Measurements from ENCODE around the gene CCDC33.

DNA sequence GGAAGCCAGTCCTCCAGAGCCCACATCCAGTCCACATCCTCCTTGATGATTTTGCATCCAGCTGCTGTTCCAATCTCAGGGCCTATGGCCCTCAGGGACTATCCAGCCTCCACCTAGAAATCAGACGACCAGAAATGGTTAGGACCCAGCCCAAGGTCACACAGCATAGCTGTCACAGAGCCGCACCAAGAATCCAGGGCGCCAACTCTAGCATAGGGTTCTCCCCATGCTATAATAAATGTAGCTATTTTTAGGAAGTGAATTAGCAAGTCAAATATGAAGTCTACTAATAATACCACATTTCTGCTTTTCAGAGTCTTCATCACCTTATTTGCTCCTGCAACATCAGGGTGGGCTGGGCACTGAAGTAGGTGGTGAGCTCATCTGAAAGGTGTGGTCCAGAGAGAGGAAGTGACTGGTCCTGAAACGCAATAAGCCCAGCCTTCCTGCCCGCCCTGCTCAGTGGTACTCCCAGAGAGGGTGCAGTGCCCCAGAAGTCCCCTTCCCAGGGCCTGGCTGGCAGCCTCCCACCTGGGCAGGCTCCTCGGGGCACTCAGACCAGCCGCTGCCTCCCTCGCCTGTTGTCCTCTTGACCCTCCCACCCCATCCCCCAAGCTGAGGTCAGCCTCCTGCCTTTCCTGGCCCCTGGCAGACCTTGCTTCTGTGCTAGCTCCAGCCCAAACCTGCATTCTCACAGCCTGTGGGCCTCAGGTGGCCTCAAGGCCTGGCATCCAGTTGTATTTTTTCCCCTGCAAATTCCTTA lies 148.9 kb downstream of the CCDC33 start:
- TF ChIP-seq POLR2A (IDR thresholded peaks at IDR 0.05) (no peak), POLR2AphosphoS5 (IDR thresholded peaks at IDR 0.05) (no peak)
- TF ChIP-seq, protein P1, sequence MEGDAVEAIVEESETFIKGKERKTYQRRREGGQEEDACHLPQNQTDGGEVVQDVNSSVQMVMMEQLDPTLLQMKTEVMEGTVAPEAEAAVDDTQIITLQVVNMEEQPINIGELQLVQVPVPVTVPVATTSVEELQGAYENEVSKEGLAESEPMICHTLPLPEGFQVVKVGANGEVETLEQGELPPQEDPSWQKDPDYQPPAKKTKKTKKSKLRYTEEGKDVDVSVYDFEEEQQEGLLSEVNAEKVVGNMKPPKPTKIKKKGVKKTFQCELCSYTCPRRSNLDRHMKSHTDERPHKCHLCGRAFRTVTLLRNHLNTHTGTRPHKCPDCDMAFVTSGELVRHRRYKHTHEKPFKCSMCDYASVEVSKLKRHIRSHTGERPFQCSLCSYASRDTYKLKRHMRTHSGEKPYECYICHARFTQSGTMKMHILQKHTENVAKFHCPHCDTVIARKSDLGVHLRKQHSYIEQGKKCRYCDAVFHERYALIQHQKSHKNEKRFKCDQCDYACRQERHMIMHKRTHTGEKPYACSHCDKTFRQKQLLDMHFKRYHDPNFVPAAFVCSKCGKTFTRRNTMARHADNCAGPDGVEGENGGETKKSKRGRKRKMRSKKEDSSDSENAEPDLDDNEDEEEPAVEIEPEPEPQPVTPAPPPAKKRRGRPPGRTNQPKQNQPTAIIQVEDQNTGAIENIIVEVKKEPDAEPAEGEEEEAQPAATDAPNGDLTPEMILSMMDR (IDR thresholded peaks at IDR 0.05): no peak
